Measurements from ENCODE around the gene ISCU. TPM values are rescaled to one million over a fixed set of nuclear protein-coding genes. Genes with fewer than 3 reads are reported as not detected.
A peak's percentile ranks its signal among the peaks of the same experiment; 100 is the strongest.

The ISCU gene
- total and polyA plus RNA-seq, 2 donors (not counting 1 experiment from before 2014, with no cell fraction given) = 127 to 313 TPM

- Histone ChIP-seq H3K27me3 (ENCODE audit: control insufficient read depth, insufficient read depth, low read length) (no peaks in the 10 kb centered on the region), H3K36me3 (ENCODE audit: control insufficient read depth, insufficient read depth, low read length) (no peaks in the 10 kb centered on the region), H3K79me2 (ENCODE audit: control insufficient read depth, insufficient read depth, low read length) (no peaks in the 10 kb centered on the region), H3K9ac (ENCODE audit: insufficient read depth, low read length) (no peak overlapping the region), H3K9me3 (ENCODE audit: control insufficient read depth, insufficient read depth, low read depth, low read length) (no peaks in the 10 kb centered on the region), H3K4me2 (ENCODE audit: extremely low read depth, insufficient read depth, low read length) (no peak overlapping the region), H4K20me1 (ENCODE audit: control insufficient read depth, extremely low read depth, insufficient read depth, low read length) (no peaks in the 10 kb centered on the region), H3K4me3 (replicated peaks in 1 of 4; ENCODE audit: control extremely low read depth in 1 of 4, insufficient read depth in 1 of 4, low read depth in 3 of 4, low read length in 4 of 4) (no peak overlapping the region), H3K4me1 (ENCODE audit: control insufficient read depth, extremely low read depth, insufficient read depth, low read length) (peaks cover 36% of the 10 kb centered on the region), H2AFZ (ENCODE audit: low read length) (no peak overlapping the region), H3K27ac (ENCODE audit: insufficient read depth, low read length) (peak overlapping the region; percentile 69)
- no peak for DNase-seq (ENCODE audit: low read depth in 2 of 2)
- TF ChIP-seq CTCF (conservative IDR thresholded peaks at IDR 0.05 in 1 of 2, IDR thresholded peaks at IDR 0.05 in 1 of 2; ENCODE audit: low read depth in 1 of 2, low read length in 2 of 2) (no peak), EZH2 (IDR thresholded peaks at IDR 0.05; ENCODE audit: low read length, missing control alignments) (no peak)
Measured at GRCh38 chr12:108610336-108610815, 48.0 kb downstream of the ISCU start.

DNA sequence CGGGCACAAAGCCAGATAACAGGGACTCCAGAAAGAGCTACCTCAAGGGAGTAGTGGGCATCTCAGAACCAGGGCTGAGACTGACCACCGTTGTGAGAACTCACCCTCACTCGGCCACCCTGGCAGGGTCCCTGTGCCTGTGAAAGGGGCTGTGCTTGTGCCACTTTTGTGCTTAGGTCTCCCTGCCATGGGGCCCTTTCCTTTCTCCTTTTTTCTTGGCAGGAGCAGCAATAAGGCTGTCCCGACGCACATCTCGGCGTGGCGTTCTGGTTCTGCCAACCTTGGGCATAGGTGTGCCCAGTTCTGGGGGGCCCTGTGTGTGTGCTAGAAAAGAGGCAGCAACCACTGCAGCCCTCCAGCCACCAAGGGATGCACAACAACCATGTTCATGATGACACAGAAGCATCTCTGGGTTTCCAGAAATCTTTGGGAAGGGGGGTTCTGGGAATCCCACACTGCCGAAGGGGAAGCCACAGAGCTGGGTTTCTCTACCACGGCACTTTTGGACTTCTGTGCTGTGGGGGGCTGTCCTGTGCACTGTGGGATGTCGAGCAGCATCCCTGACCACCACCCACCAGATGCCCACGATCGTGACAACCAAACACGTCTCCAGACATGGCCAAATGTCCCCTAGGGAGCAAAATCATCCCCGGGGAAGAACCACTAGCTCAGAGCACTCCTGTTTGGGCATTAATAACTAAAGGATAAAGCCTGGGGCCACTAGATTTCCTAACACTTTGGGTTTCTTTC, 48.6 kb downstream of the ISCU start:
- no peaks in the 10 kb centered on the region for H3K9me3 ChIP-seq (ENCODE audit: control insufficient read depth, insufficient read depth, low read depth, low read length)
- no peak overlapping the region for H3K9ac ChIP-seq (ENCODE audit: insufficient read depth, low read length)
- no peak for DNase-seq (ENCODE audit: low read depth in 2 of 2)
- no peaks in the 10 kb centered on the region for H3K27me3 ChIP-seq (ENCODE audit: control insufficient read depth, insufficient read depth, low read length)
- TF ChIP-seq EZH2 (IDR thresholded peaks at IDR 0.05; ENCODE audit: low read length, missing control alignments) = no peak
- TF ChIP-seq CTCF (conservative IDR thresholded peaks at IDR 0.05 in 1 of 2, IDR thresholded peaks at IDR 0.05 in 1 of 2; ENCODE audit: low read depth in 1 of 2, low read length in 2 of 2) = no peak
- no peak overlapping the region for H2AFZ ChIP-seq (ENCODE audit: low read length)
- H3K36me3 ChIP-seq (ENCODE audit: control insufficient read depth, insufficient read depth, low read length) = no peaks in the 10 kb centered on the region
- H4K20me1 ChIP-seq (ENCODE audit: control insufficient read depth, extremely low read depth, insufficient read depth, low read length) = no peaks in the 10 kb centered on the region
- no peaks in the 10 kb centered on the region for H3K79me2 ChIP-seq (ENCODE audit: control insufficient read depth, insufficient read depth, low read length)
- H3K4me3 ChIP-seq (replicated peaks in 1 of 4; ENCODE audit: control extremely low read depth in 1 of 4, insufficient read depth in 1 of 4, low read depth in 3 of 4, low read length in 4 of 4) = no peak overlapping the region
- H3K27ac ChIP-seq (ENCODE audit: insufficient read depth, low read length) = no peak overlapping the region
- peaks cover 30% of the 10 kb centered on the region for H3K4me1 ChIP-seq (ENCODE audit: control insufficient read depth, extremely low read depth, insufficient read depth, low read length)
- no peak overlapping the region for H3K4me2 ChIP-seq (ENCODE audit: extremely low read depth, insufficient read depth, low read length)

GRCh38 chr12:108611884-108612415, 49.6 kb downstream of the ISCU start:
- H3K27me3 ChIP-seq (ENCODE audit: control insufficient read depth, insufficient read depth, low read length) = no peaks in the 10 kb centered on the region
- TF ChIP-seq EZH2 (IDR thresholded peaks at IDR 0.05; ENCODE audit: low read length, missing control alignments) = no peak
- TF ChIP-seq CTCF (conservative IDR thresholded peaks at IDR 0.05 in 1 of 2, IDR thresholded peaks at IDR 0.05 in 1 of 2; ENCODE audit: low read depth in 1 of 2, low read length in 2 of 2) = peak; percentile 30 to 53
- H2AFZ ChIP-seq (ENCODE audit: low read length) = no peak overlapping the region
- H3K36me3 ChIP-seq (ENCODE audit: control insufficient read depth, insufficient read depth, low read length) = no peaks in the 10 kb centered on the region
- peak overlapping the region; percentile 23 for H3K27ac ChIP-seq (ENCODE audit: insufficient read depth, low read length)
- no peak overlapping the region for H3K4me2 ChIP-seq (ENCODE audit: extremely low read depth, insufficient read depth, low read length)
- H3K9ac ChIP-seq (ENCODE audit: insufficient read depth, low read length) = no peak overlapping the region
- peaks cover 27% of the 10 kb centered on the region for H3K4me1 ChIP-seq (ENCODE audit: control insufficient read depth, extremely low read depth, insufficient read depth, low read length)
- no peaks in the 10 kb centered on the region for H3K79me2 ChIP-seq (ENCODE audit: control insufficient read depth, insufficient read depth, low read length)
- no peaks in the 10 kb centered on the region for H4K20me1 ChIP-seq (ENCODE audit: control insufficient read depth, extremely low read depth, insufficient read depth, low read length)
- peak; percentile 80 to 97 for DNase-seq (ENCODE audit: low read depth in 2 of 2)
- H3K9me3 ChIP-seq (ENCODE audit: control insufficient read depth, insufficient read depth, low read depth, low read length) = no peaks in the 10 kb centered on the region
- H3K4me3 ChIP-seq (replicated peaks in 1 of 4; ENCODE audit: control extremely low read depth in 1 of 4, insufficient read depth in 1 of 4, low read depth in 3 of 4, low read length in 4 of 4) = no peak overlapping the region

Data from fibroblast of lung (primary cell).